D721Med (cell line): ENCODE results near the gene NPAT.
"Not testable (repeated sequence)": the region's sequence is repeated elsewhere in the genome, so short reads cannot be mapped to it uniquely, and the experiment has no call there.

Source experiments
- DNase-seq: peaks from one replicate; pipeline ENCODE4 v3.0.0; 2011; ENCODE audit warnings: low spot score; ENCODE audit not compliant: insufficient read length
- FAIRE-seq: peaks from 2 replicates; lab custom pipeline; 2011; peaks lifted over from hg19 to GRCh38; lab: Jason Lieb, UNC
- CTCF ChIP-seq: IDR thresholded peaks from 2 replicates; pipeline ENCODE4 v1.5.1; 2012; ENCODE audit warnings: mild to moderate bottlenecking, control low read depth; ENCODE audit not compliant: insufficient read depth; ENCODE audit errors: missing control alignments

NPAT gene

GRCh38 chr11:108198833-108199232 is 23.6 kb downstream of the NPAT start:
- FAIRE-seq (no peak), DNase-seq (no peak)

GRCh38 chr11:108197351-108197750 is 25.1 kb downstream of the NPAT start:
- FAIRE-seq (no peak), DNase-seq (no peak)
- no peak for TF ChIP-seq CTCF

More at GRCh38 chr11:108198833-108199232, 23.6 kb downstream of the NPAT start:
- TF ChIP-seq CTCF = no peak

- no peak for TF ChIP-seq CTCF
- FAIRE-seq = no peak
- DNase-seq = no peak
Measured at GRCh38 chr11:108196901-108197300, 25.5 kb downstream of the NPAT start.

GRCh38 chr11:108193725-108194124 is 28.7 kb downstream of the NPAT start:
- FAIRE-seq = no peak
- no peak for TF ChIP-seq CTCF
- DNase-seq = no peak

- TF ChIP-seq CTCF = no peak
- no peak for DNase-seq
- no peak for FAIRE-seq
Measured at GRCh38 chr11:108177570-108177969, 44.9 kb downstream of the NPAT start.

- no peak for TF ChIP-seq CTCF
- DNase-seq (no peak), FAIRE-seq (no peak)
Measured at GRCh38 chr11:108170184-108170583, 52.3 kb downstream of the NPAT start.

GRCh38 chr11:108167624-108168023 is 54.8 kb downstream of the NPAT start:
- no peak for TF ChIP-seq CTCF
- DNase-seq = no peak
- no peak for FAIRE-seq

GRCh38 chr11:108162878-108163277 is 59.6 kb downstream of the NPAT start:
- FAIRE-seq, DNase-seq: not testable (repeated sequence)
